ENCODE results near the gene SIGLEC6.

GRCh38 chr19:51568456-51568855 is 37.0 kb upstream of the SIGLEC6 start:
- TF ChIP-seq POLR2A (IDR thresholded peaks at IDR 0.05; ENCODE audit: low read depth, low read length) (no peak), SPI1 (IDR thresholded peaks at IDR 0.05; ENCODE audit: low read depth, low read length) (no peak), TAF1 (IDR thresholded peaks at IDR 0.05; ENCODE audit: low read depth, low read length) (no peak)
